Stimulated activated CD4-positive, alpha-beta T cell treated with anti-CD3 and anti-CD28 coated beads, Interleukin-4, amount 100 ng/mL, for 48 hours (primary cell): ENCODE results near the gene SERPINB8.

Experiments
- DNase-seq, 2 donors: peaks; one replicate each; pipeline ENCODE4 v3.0.0-alpha.2; 2020; ENCODE audit warnings: low read depth in 2 of 2

The SERPINB8 gene

GRCh38 chr18:64019922-64020756 is 50.3 kb downstream of the SERPINB8 start:
- no peak for DNase-seq

DNA sequence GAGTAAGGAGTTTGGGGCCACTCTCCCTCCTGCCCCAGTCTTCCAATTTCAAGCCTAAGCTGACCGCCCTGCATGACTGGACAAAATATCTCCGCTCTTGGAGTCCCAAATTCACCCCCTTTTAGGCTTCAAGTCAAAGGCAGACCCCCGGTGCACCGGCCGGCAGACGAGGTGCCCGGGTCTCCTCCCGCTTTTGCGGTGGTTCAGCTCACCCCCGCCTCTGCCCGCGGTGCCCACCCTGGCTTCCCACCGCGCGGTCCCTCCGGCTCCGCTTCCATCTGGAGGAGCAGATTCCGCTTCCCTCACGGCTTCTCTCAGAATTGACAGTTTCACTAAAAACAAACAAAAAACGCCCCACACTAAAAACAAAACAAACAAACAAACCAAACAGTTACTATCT is 56.5 kb downstream of the SERPINB8 start:
- DNase-seq = no peak

- no peak for DNase-seq
Measured at GRCh38 chr18:64027931-64028695, 58.2 kb downstream of the SERPINB8 start.

DNA sequence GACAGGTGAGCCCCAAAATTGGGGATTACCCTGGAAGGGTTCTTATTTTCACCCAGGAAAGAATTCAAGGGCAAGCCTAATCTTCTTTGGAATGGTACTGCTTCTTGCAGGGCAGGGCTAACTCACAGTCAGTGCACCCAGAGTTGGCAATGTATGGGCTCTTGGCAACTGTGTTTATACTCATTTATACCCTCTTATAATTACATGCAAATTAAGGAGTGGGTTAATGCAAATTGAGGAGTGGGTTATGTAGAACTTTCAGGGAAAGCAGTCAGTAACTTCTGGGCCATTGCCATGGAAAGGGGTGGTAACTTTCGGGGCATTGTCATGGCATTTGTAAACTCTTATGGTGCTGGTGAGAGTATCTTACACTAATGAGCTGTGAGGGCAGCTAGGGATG is 59.2 kb downstream of the SERPINB8 start:
- no peak for DNase-seq

- DNase-seq = no peak
Measured at GRCh38 chr18:64031411-64031810, 61.5 kb downstream of the SERPINB8 start.

DNA sequence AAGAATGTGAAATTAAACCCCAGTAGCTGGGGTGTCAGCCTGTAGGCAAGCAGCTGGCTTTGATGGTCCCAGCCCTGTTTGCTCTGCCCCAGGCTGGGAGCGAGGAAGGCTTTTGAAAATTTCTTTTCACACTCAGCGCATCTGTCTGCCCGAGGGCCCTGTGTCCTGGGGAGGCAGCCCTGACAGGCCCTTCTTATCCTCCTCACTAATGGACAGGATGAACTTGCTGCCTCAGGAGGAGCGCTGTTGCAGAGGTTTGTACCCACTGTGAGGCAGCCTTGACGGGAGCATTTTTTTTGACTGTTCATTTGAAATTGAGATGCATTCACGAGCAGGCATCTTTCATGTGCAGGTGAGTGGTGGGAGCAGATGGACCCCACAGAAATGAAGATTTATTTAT is 62.4 kb downstream of the SERPINB8 start:
- no peak for DNase-seq

DNA sequence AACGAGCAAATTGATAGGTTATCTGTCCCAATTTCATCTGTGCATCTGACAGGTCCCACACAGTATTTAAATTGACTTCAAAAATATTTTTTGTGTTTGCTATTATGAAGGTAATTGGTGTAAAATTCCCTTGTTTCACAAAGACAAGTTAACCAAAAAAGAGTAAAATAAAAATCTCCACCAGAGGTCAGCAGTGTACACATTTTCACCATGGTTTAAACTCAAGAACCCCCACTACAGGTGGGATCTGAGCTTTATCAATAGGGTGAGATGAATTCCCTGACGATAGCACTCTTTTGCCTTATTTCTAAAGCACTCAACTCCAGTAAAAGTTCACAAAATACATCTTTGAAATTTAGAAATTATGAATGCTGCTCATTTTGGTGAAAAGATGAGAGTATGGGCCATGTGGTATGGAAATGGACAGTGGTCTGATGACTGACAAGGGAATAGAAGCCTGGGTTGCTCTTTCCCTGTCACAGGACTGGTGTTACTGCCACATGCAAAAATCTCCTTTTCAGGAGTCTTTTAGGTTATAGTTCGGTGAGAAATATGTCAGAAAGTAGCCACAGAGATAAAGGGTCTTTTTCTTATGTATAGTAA is 68.0 kb downstream of the SERPINB8 start:
- no peak for DNase-seq
